A204.1 (cell line): ENCODE data around the gene PIP5KL1.
"Not testable (repeated sequence)": the region's sequence is repeated elsewhere in the genome, so short reads cannot be mapped to it uniquely, and the experiment has no call there.

Experiments used
- FAIRE-seq: peaks from 2 replicates; lab custom pipeline; 2012; peaks lifted over from hg19 to GRCh38; lab: Jason Lieb, UNC

PIP5KL1 gene

GRCh38 chr9:127886401-127886972, 44.1 kb downstream of the PIP5KL1 start:
- FAIRE-seq: no peak

- no peak for FAIRE-seq
Measured at GRCh38 chr9:127885508-127886281, 44.9 kb downstream of the PIP5KL1 start.

GRCh38 chr9:127884976-127885490, 45.5 kb downstream of the PIP5KL1 start:
- FAIRE-seq: no peak

- no peak for FAIRE-seq
Measured at GRCh38 chr9:127884427-127884911, 46.1 kb downstream of the PIP5KL1 start.

- FAIRE-seq: no peak
Measured at GRCh38 chr9:127883959-127884358, 46.6 kb downstream of the PIP5KL1 start.

- not testable (repeated sequence) for FAIRE-seq
Measured at GRCh38 chr9:127881715-127882114, 48.9 kb downstream of the PIP5KL1 start.

GRCh38 chr9:127880143-127880542, 50.4 kb downstream of the PIP5KL1 start:
- no peak for FAIRE-seq

- FAIRE-seq: no peak
Measured at GRCh38 chr9:127878652-127879390, 51.8 kb downstream of the PIP5KL1 start.

GRCh38 chr9:127878001-127878651, 52.5 kb downstream of the PIP5KL1 start:
- no peak for FAIRE-seq

- no peak for FAIRE-seq
Measured at GRCh38 chr9:127877566-127877998, 53.0 kb downstream of the PIP5KL1 start, which contains the start of gene AK1. AK1 (minus strand) TSS chr9:127877675; CDS start chr9:127874617, 3,058 bp downstream.

- no peak for FAIRE-seq
Measured at GRCh38 chr9:127876764-127877562, 53.6 kb downstream of the PIP5KL1 start.

- FAIRE-seq: no peak
Measured at GRCh38 chr9:127876026-127876763, 54.4 kb downstream of the PIP5KL1 start.

- no peak for FAIRE-seq
Measured at GRCh38 chr9:127875306-127875966, 55.1 kb downstream of the PIP5KL1 start.

- FAIRE-seq: no peak
Measured at GRCh38 chr9:127874301-127875221, 56.0 kb downstream of the PIP5KL1 start.

GRCh38 chr9:127873886-127874285, 56.7 kb downstream of the PIP5KL1 start:
- no peak for FAIRE-seq

GRCh38 chr9:127873223-127873691, 57.3 kb downstream of the PIP5KL1 start:
- FAIRE-seq: no peak

GRCh38 chr9:127872369-127873222, 58.0 kb downstream of the PIP5KL1 start:
- no peak for FAIRE-seq

GRCh38 chr9:127871531-127871930, 59.0 kb downstream of the PIP5KL1 start:
- FAIRE-seq: no peak
